ENCODE results near the gene CHCHD2.
"Not testable (repeated sequence)": the region's sequence is repeated elsewhere in the genome, so short reads cannot be mapped to it uniquely, and the experiment has no call there.

CHCHD2 gene

GRCh38 chr7:56099653-56100052 is 6.6 kb downstream of the CHCHD2 start:
- no peak for DNase-seq (ENCODE audit: extremely low read depth, insufficient read length)
- Histone ChIP-seq H3K27me3 (replicated peaks; ENCODE audit: control insufficient read depth, insufficient read depth, low read length) (no peaks in the 10 kb centered on the region), H3K4me3 (replicated peaks; ENCODE audit: low read depth, low read length) (no peak overlapping the region), H3K36me3 (ENCODE audit: control insufficient read depth, insufficient read depth, low read length) (peaks cover 17% of the 10 kb centered on the region)
- TF ChIP-seq, protein P1, sequence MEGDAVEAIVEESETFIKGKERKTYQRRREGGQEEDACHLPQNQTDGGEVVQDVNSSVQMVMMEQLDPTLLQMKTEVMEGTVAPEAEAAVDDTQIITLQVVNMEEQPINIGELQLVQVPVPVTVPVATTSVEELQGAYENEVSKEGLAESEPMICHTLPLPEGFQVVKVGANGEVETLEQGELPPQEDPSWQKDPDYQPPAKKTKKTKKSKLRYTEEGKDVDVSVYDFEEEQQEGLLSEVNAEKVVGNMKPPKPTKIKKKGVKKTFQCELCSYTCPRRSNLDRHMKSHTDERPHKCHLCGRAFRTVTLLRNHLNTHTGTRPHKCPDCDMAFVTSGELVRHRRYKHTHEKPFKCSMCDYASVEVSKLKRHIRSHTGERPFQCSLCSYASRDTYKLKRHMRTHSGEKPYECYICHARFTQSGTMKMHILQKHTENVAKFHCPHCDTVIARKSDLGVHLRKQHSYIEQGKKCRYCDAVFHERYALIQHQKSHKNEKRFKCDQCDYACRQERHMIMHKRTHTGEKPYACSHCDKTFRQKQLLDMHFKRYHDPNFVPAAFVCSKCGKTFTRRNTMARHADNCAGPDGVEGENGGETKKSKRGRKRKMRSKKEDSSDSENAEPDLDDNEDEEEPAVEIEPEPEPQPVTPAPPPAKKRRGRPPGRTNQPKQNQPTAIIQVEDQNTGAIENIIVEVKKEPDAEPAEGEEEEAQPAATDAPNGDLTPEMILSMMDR (IDR thresholded peaks at IDR 0.05; ENCODE audit: insufficient read depth, low read length, poor library complexity, severe bottlenecking), result no peak

GRCh38 chr7:56098187-56099008 is 7.9 kb downstream of the CHCHD2 start:
- H3K4me3 ChIP-seq (replicated peaks; ENCODE audit: low read depth, low read length); DNase-seq (ENCODE audit: extremely low read depth, insufficient read length); H3K27me3 ChIP-seq (replicated peaks; ENCODE audit: control insufficient read depth, insufficient read depth, low read length): not testable (repeated sequence)
- H3K36me3 ChIP-seq (ENCODE audit: control insufficient read depth, insufficient read depth, low read length), result peaks cover 12% of the 10 kb centered on the region

DNA sequence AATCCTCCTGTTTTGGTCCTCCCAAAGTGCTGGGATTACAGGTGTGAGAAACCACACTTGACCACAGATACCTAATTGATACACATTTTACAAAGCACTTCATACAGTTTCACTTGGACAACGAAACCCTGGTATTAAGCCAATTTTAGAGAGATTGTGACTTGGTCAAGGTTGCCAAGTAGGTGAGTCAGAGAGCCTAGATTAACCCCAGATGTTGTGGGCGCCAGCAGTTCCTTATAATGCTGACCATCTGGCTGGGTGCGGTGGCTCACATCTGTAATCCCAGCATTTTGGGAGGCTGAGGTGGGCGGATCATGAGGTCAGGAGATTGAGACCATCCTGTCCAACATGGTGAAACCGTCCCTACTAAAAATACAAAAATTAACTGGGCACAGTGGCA is 8.6 kb downstream of the CHCHD2 start:
- peaks cover 10% of the 10 kb centered on the region for H3K36me3 ChIP-seq (ENCODE audit: control insufficient read depth, insufficient read depth, low read length)
- TF ChIP-seq, protein P1 (IDR thresholded peaks at IDR 0.05; ENCODE audit: insufficient read depth, low read length, poor library complexity, severe bottlenecking), result no peak
- no peak overlapping the region for H3K4me3 ChIP-seq (replicated peaks; ENCODE audit: low read depth, low read length)
- no peak for DNase-seq (ENCODE audit: extremely low read depth, insufficient read length)
- no peaks in the 10 kb centered on the region for H3K27me3 ChIP-seq (replicated peaks; ENCODE audit: control insufficient read depth, insufficient read depth, low read length)

DNA sequence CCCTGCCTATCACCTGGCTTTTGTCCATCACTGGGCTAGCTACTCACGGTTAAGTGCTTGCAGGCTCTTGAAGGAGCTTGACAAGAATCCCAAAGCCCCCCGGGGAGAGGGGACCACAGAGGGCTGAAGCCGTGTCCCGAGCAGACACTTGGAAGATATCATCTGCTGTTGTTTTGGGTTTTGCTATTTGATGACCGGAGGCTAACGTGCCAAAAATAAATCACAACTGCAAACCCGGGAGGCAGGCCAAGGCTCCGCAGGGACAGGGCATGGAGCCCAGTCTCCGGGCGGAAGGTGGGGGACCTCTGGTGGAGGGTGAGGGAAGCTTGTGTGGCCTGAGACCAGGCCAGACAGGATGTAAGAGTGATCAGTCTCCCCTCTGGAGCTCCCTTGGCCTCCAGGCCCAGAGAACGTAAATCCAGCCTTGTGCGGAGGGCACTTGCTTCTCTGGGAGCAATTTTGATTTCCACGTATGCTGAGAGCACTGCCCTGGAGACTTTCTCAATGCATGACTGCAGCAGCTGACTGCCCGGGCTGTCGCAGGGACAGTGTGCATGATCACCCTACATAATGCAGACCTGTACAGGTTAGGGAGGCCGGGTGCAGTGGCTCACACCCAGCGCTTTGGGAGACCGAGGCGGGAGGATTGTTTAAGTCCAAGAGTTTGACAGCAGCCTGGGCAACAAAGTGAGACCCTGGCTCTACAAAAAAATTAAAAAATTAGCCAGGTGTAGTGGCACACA is 13.3 kb downstream of the CHCHD2 start, which contains the start of gene PHKG1:
TSS of gene PHKG1 (minus strand) at position 164 of the 743 bp plus-strand sequence. CDS start 4,011 bp downstream, outside the sequence.
- no peak for DNase-seq (ENCODE audit: extremely low read depth, insufficient read length)
- TF ChIP-seq, protein P1 (IDR thresholded peaks at IDR 0.05; ENCODE audit: insufficient read depth, low read length, poor library complexity, severe bottlenecking), result no peak
- Histone ChIP-seq H3K4me3 (replicated peaks; ENCODE audit: low read depth, low read length) (no peak within 1 kb of the TSS), H3K36me3 (ENCODE audit: control insufficient read depth, insufficient read depth, low read length) (no peaks in the 10 kb centered on the region; the same call in 1 of the 2 replicates), H3K27me3 (replicated peaks; ENCODE audit: control insufficient read depth, insufficient read depth, low read length) (no peaks in the 10 kb centered on the region)

DNA sequence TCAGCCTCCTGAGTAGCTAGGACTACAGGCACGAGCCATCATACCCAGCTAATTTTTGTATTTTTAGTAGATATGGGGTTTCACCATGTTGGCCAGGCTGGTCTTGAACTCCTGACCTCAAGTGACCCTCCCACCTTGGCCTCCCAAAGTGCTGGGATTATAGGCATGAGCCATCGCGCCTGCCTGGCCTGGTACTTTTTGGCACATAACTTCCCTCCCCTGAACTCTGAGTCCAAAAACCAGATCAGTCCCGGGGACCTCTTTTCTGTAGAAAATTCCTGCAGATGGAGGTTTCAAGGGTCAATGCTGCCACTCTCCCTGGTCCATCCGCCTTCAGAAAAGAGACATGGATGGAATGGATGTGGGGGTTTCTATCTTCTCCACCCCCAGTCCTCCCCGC is 13.9 kb downstream of the CHCHD2 start:
- H3K36me3 ChIP-seq (ENCODE audit: control insufficient read depth, insufficient read depth, low read length); H3K4me3 ChIP-seq (replicated peaks; ENCODE audit: low read depth, low read length); H3K27me3 ChIP-seq (replicated peaks; ENCODE audit: control insufficient read depth, insufficient read depth, low read length); DNase-seq (ENCODE audit: extremely low read depth, insufficient read length): not testable (repeated sequence)

GRCh38 chr7:56091591-56091990 is 14.7 kb downstream of the CHCHD2 start:
- Histone ChIP-seq H3K4me3 (replicated peaks; ENCODE audit: low read depth, low read length) (no peak overlapping the region), H3K36me3 (ENCODE audit: control insufficient read depth, insufficient read depth, low read length) (peaks cover 3% of the 10 kb centered on the region), H3K27me3 (replicated peaks; ENCODE audit: control insufficient read depth, insufficient read depth, low read length) (no peaks in the 10 kb centered on the region)
- TF ChIP-seq, protein P1 (IDR thresholded peaks at IDR 0.05; ENCODE audit: insufficient read depth, low read length, poor library complexity, severe bottlenecking), result no peak
- no peak for DNase-seq (ENCODE audit: extremely low read depth, insufficient read length)
